ENCODE data around the gene PPP2R5C.
A peak's percentile ranks its signal among the peaks of the same experiment; 100 is the strongest.

Gene PPP2R5C

DNA sequence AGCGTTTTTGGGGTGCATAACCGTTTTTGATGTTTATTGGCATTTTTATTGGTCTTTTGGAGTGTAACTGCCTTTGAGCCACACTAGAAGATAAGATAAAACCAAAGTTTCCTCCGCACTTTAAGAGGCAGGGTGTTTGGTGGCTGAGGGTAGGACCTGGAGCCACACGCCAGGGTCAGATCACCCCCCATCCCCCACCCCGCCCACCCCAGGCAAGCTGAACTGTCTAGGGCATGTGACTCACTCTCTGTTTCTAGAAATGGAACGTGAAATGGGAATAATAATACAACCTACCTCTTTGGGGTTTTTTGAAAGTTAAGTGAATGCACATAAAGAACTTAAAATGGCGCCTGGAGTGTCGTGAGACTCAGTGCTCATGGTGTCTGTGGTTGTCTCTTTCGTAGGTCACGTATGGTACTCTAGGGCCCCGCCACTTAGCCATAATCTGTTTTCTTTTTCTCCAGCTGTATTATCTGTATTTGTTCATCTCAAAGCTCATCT, 56.0 kb downstream of the PPP2R5C start:
- DNase-seq, result no peak

DNA sequence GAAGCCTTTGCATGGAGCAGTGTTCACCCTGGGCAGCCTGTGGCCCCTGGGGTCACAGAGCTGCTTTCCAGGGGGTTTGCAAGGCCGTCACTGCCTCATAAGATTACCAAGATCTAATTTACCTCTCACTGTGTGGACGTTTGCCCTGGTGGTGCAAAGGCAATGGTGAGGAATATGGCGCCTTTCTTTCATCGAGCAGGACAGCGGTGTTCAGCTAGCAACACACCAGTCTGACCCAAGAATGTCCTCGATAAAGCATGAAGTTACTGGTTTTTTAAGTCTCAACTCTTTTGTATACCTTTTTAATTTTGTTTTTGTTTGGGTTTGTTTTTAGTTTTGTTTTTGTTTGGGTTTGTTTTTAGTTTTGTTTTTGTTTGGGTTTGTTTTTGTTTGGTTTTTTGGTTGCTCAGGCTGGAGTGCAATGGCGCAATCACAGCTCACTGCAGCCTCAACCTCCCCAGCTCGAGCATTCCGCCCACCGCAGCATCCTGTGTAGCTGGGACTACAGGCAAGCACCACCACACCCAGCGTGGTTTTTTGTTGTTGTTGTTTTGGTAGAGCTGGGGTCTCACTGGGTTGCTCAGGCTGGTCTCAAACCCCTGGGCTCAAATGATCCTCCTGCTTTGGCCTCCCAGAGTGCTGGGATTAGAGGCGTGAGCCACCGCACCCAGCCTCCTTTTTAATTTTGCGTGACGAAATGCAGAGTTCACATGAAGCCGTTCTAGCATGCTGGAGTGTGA, 57.9 kb downstream of the PPP2R5C start:
- DNase-seq, result peak; percentile 73

DNA sequence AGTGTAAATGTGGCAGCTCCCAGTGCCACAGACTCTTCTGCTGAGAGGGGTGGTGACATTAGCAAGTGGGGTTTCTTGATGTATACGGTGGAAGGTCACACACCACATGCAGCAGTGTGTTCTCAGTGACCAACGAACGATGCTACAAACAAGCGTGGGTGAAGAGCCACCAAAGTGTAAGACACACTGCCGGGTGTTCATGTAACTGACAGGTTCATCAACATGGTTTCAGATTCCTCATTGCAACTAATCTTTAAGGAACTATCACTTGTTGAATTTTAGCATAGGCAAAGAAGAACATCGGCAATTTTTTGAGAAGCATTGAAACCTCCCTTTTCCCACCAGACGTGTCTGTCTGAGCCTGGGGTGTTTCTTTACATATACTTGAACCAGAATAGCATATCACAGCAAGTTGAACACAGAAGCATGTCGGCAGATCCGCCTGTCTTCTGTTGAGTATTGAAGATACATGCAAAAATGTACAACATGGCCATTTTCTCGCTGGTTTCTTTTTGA, 58.8 kb downstream of the PPP2R5C start:
- no peak for DNase-seq

DNA sequence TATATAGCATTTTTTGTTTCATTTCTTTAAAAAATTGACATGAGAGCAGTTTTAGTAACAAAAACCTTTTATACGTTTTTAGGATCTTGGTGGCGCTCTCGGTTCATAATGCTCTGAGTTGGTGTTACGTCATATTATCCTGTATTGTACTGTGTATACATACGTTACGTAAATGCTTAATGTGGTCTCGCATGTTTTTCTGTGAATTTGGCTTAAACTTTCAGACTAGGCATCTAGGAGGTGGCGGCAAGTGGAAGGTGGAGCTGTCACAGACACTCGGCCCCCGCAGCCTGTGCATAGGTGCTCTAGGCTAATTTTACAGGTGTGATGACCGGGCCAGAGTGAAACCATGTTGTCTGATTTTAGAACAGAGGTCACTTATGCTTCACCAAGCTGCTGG, 60.0 kb downstream of the PPP2R5C start:
- peak; percentile 66 for DNase-seq

GRCh38 chr14:101823066-101823465, 61.6 kb downstream of the PPP2R5C start:
- no peak for DNase-seq

GRCh38 chr14:101823511-101824120, 62.1 kb downstream of the PPP2R5C start:
- peak; percentile 73 for DNase-seq

DNA sequence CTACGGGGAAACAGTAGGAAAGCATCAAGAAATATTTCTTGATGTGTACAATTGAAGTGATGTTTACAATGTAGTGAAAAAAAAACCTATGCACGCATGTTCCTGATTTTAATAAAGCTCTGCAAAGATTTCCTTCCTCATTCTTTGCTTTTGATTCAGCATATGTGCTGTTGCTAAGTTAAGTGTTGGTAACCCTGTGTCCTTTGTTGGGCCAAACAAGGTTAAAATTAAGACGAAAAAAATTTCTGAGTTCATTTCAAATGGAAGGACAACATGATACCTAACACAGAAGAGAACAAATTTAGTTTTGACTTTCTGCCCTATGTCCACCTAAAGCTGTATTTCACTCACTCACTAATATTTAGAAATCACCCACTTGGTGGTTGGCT, 62.8 kb downstream of the PPP2R5C start:
- no peak for DNase-seq

DNA sequence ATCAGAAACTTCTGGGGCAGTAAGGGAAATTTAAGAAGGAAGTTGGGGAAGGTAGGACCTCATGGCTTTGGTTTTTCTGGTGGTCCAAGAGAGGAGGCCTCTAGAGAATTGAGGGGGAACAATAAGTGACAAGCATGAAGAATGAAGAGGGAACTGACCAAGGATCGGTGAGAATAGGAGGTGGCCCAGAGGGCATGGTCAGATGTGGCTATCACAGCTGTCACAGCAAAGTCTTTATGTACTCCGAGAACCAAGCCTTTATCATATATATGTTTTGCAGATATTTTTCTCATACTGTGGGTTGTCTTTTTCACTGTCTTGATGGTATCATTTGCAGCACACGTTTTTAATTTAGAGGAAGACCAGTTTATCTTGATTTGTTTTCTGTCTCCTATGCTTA, 64.3 kb downstream of the PPP2R5C start:
- no peak for DNase-seq

DNA sequence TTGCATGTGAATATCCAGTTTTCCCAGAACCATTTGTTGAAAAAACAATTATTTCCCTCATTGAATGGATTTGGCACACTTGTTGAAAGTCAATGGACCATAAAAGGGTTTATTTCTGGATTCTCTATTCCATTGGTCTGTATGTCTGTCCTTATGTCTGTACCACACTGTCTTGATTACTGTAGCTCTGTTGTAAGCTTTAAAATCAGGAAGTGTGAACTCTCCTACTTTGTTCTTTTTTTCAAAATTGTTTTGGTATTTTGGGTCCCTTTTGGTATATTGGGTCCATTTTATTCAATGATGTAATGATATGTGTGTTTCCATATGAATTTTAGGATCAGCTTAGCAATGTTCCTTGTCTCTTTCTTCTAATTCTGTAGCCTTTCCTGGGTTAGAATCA, 64.8 kb downstream of the PPP2R5C start:
- no peak for DNase-seq

GRCh38 chr14:101827286-101827685, 65.8 kb downstream of the PPP2R5C start:
- DNase-seq, result no peak

GRCh38 chr14:101828046-101828445, 66.5 kb downstream of the PPP2R5C start:
- no peak for DNase-seq

- no peak for DNase-seq
These were observed 68.8 kb downstream of the PPP2R5C start for GRCh38 chr14:101830271-101830670.

GRCh38 chr14:101833045-101833444, 71.5 kb downstream of the PPP2R5C start:
- no peak for DNase-seq

DNA sequence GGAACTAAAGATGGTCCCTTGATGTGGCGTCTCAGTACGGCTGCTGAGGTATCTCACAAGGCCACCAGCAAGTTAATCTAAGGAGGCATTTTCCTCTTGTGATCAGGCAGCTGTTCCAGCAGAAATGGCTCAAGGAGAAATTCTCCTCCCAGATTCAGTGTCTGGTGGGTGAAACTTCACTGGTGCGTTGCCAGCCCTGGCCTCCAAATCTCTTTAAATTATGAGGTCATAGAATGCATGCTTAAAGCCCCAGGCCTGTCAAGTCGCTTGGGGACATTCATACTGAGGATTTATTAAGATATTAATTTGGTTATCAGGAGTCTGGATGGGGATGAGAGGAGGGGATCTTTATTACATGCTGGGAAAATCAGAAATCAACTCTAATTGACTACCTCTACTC, 72.9 kb downstream of the PPP2R5C start:
- no peak for DNase-seq

GRCh38 chr14:101834800-101835547, 73.5 kb downstream of the PPP2R5C start:
- no peak for DNase-seq

DNA sequence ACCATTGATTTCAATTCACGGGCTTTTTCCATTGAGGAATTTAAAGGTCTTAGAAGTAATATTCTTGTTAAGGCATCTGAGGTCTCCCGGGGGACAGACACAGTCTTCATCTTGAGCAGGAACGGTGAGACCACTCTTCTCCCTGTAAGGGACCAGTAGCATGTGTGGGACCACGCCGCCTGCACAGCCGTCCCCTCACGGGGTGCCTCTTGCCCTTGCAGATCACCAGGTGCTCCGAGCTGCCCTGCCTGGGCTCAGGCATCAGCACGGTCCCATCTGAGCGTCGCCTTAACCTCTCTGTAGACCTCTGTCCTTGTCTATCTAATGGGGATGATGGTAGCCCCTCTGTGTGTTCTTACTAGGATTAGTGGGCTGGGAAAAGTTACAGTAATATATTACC, 74.1 kb downstream of the PPP2R5C start:
- DNase-seq, result no peak

- no peak for DNase-seq
These were observed 74.6 kb downstream of the PPP2R5C start for GRCh38 chr14:101836135-101836534.

GRCh38 chr14:101838476-101838875, 77.0 kb downstream of the PPP2R5C start:
- DNase-seq, result no peak

- DNase-seq, result no peak
These were observed 77.7 kb downstream of the PPP2R5C start for GRCh38 chr14:101839236-101839635.

- no peak for DNase-seq
These were observed 78.2 kb downstream of the PPP2R5C start for GRCh38 chr14:101839661-101840060.

- no peak for DNase-seq
These were observed 79.3 kb downstream of the PPP2R5C start for GRCh38 chr14:101840649-101841369.

DNA sequence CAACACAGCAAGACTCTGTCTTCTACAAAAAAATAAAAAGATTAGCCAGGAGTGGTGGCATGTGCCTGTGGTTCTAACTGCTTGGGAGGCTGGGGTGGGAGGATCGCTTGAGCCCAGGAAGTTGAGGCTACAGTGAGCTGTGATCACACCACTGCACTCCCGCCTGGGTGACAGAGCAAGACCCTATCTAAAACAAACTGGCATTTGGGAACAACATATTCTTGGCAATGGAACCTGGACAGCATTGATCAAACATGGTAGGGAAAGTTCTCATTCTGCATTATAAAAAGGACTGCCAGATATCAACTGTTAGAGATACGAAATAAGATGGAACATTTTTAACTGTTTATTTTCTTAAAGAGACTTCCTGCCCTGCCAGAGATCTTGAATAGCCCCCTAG, 81.5 kb downstream of the PPP2R5C start:
- DNase-seq, result no peak

DNA sequence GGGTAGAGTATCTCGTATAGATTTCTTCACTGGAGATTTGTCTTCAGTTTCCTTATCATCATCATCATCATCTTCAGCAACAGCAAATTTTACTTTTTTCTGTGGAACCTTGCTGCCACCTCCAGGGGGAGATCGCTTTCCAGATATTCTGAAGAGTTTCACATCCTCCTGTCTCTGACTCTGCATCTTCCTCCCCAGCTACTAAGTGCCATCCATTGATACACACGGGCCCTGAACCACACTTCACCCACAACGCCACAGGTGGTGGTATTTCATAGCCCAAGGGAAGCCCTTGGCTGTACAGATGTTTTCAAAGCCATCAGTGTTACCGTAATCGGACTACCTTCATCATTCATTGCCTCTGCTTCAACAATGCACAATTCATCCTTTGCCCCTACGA, 82.2 kb downstream of the PPP2R5C start:
- peak; percentile 54 for DNase-seq
